Brain microvascular endothelial cell (primary cell): ENCODE data around the gene SGCD.

Source experiments
- DNase-seq: peaks from one replicate; pipeline ENCODE4 v3.0.0-alpha.2; 2020
- H3K27ac ChIP-seq: fragments of 250-450 bp; sonication (Bioruptor Pico); 2 replicates; pipeline ENCODE4 v1.5.1; 2020; ENCODE audit warnings: mild to moderate bottlenecking, moderate library complexity
- H3K27me3 ChIP-seq: fragments of 250-450 bp; sonication (Bioruptor Pico); replicated peaks from 2 replicates; pipeline ENCODE4 v1.5.1; 2020; ENCODE audit warnings: mild to moderate bottlenecking
- H3K36me3 ChIP-seq: fragments of 250-450 bp; sonication (Bioruptor Pico); replicated peaks from 2 replicates; pipeline ENCODE4 v1.5.1; 2020; ENCODE audit warnings: mild to moderate bottlenecking
- H3K4me3 ChIP-seq: 2 replicates; pipeline ENCODE4 v1.5.1; 2011; ENCODE audit warnings: low read depth, mild to moderate bottlenecking, control low read depth, low read length, moderate library complexity
- in situ Hi-C: cut with HindIII; loops from 2 replicates; pipeline ENCODE4 v1.10.0; 2017; ENCODE audit warnings: low sequenced_read_pairs, low pct_ligation_motif_present
- TF ChIP-seq, protein P1 (sequence below): IDR thresholded peaks from 2 replicates; pipeline ENCODE4 v1.5.1; 2011; ENCODE audit warnings: low read depth, mild to moderate bottlenecking, moderate library complexity, low read length, control low read depth, inconsistent platforms; ENCODE audit errors: missing control alignments

Gene SGCD

DNA sequence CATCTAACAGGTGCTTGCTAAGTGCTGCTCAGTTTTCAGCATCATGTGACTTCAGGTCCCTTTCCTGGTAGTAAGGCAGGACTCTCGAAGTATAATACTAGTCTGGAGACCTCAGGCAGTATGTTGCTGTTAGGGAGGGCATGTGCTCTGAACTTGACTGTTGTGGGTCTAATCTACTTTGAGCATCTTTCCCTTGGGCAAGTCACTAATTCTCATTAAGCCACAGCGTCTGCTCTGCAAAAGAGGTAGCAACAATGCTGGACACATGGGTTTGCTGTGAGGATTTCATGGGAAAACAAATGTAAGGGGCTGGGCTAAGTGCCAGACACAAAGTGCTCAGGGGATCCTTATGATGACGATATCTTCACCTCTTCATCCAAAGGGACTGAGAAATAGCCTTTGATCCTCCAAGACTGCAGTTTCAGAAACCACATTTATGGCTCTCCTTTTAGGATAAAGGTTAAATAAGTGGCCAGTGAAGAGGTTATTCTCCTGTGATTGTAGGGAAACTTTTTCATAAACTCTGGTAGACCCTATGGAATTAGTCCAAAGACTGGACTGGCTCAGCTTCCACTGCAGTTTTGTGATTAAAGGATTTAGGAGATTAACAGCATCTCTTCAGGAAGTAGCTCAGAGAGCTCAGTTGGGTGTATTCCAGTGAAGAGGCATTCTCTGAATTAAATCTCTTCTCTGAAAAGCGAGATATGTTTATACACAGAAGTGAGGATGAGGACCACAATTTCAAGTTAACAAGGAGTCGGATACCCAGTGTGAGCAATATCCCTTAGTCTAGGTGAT, 216.6 kb downstream of the SGCD start:
- H3K27ac ChIP-seq: no peak overlapping the region
- H3K4me3 ChIP-seq: no peak overlapping the region
- no peak for DNase-seq
- in situ Hi-C loops: no loop called here
- TF ChIP-seq, protein P1, sequence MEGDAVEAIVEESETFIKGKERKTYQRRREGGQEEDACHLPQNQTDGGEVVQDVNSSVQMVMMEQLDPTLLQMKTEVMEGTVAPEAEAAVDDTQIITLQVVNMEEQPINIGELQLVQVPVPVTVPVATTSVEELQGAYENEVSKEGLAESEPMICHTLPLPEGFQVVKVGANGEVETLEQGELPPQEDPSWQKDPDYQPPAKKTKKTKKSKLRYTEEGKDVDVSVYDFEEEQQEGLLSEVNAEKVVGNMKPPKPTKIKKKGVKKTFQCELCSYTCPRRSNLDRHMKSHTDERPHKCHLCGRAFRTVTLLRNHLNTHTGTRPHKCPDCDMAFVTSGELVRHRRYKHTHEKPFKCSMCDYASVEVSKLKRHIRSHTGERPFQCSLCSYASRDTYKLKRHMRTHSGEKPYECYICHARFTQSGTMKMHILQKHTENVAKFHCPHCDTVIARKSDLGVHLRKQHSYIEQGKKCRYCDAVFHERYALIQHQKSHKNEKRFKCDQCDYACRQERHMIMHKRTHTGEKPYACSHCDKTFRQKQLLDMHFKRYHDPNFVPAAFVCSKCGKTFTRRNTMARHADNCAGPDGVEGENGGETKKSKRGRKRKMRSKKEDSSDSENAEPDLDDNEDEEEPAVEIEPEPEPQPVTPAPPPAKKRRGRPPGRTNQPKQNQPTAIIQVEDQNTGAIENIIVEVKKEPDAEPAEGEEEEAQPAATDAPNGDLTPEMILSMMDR: no peak
- H3K27me3 ChIP-seq: no peaks in the 10 kb centered on the region
- no peaks in the 10 kb centered on the region for H3K36me3 ChIP-seq

GRCh38 chr5:156552855-156553358, 225.9 kb downstream of the SGCD start:
- Histone ChIP-seq H3K27ac (no peak overlapping the region), H3K36me3 (no peaks in the 10 kb centered on the region), H3K27me3 (no peaks in the 10 kb centered on the region), H3K4me3 (no peak overlapping the region)
- in situ Hi-C loops: no loop called here
- TF ChIP-seq, protein P1: no peak
- no peak for DNase-seq

DNA sequence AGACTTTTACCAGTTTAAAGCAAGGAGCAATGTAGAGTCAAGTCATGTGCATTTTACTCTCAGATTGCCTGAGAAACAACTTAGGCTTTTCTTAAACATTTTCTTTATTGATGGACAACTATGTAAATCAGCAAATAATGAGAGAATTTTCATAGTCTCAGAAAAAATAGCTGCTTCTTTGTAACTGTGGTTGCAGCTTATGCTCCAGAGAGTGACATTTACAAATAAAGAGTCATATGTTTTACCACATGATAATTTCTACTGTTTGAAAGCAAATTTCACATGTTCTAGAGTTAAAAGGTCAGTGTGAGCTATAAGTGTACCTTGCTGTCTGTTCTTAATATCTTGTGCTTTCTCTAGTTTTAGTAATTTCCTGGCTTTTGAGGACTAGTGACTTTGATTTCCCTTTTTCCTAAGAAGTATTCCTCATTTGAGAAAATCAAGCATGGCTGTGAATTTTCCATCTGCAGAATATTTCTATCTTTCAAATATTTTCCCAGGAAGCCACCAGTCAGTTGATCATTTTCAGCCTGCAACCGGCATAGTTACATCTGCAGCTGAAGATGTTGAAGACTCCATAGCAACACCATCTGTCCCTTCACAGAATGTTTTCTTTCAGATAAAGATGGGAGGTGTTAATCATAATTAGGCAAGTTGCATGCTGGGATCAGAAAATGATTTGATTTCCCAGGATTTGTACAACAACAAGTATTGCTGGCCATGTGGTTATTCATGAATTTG, 229.9 kb downstream of the SGCD start:
- in situ Hi-C loops: no loop called here

GRCh38 chr5:156560002-156560401, 233.0 kb downstream of the SGCD start:
- in situ Hi-C loops: no loop called here
- no peaks in the 10 kb centered on the region for H3K36me3 ChIP-seq

More for the DNA sequence above, 229.9 kb downstream of the SGCD start:
- H3K4me3 ChIP-seq: no peak overlapping the region
- no peaks in the 10 kb centered on the region for H3K36me3 ChIP-seq
- TF ChIP-seq, protein P1: no peak
- DNase-seq: no peak
- no peak overlapping the region for H3K27ac ChIP-seq
- no peaks in the 10 kb centered on the region for H3K27me3 ChIP-seq

GRCh38 chr5:156561651-156562050, 234.7 kb downstream of the SGCD start:
- no peaks in the 10 kb centered on the region for H3K36me3 ChIP-seq
- TF ChIP-seq, protein P1: no peak
- H3K27ac ChIP-seq: no peak overlapping the region
- H3K4me3 ChIP-seq: no peak overlapping the region
- in situ Hi-C loops: no loop called here
- DNase-seq: no peak
- no peaks in the 10 kb centered on the region for H3K27me3 ChIP-seq

More at GRCh38 chr5:156560002-156560401, 233.0 kb downstream of the SGCD start:
- no peak for DNase-seq
- no peak overlapping the region for H3K4me3 ChIP-seq
- no peaks in the 10 kb centered on the region for H3K27me3 ChIP-seq
- no peak overlapping the region for H3K27ac ChIP-seq
- TF ChIP-seq, protein P1: no peak
